ENCODE measurements around the gene SLC2A1. TPM values are rescaled to one million over a fixed set of nuclear protein-coding genes. Genes with fewer than 3 reads are reported as not detected.
A peak's percentile ranks its signal among the peaks of the same experiment; 100 is the strongest.

SLC2A1 gene
- polyA plus RNA-seq, 4 donors: 36.1 to 55.3 (median 40.9) TPM

DNA sequence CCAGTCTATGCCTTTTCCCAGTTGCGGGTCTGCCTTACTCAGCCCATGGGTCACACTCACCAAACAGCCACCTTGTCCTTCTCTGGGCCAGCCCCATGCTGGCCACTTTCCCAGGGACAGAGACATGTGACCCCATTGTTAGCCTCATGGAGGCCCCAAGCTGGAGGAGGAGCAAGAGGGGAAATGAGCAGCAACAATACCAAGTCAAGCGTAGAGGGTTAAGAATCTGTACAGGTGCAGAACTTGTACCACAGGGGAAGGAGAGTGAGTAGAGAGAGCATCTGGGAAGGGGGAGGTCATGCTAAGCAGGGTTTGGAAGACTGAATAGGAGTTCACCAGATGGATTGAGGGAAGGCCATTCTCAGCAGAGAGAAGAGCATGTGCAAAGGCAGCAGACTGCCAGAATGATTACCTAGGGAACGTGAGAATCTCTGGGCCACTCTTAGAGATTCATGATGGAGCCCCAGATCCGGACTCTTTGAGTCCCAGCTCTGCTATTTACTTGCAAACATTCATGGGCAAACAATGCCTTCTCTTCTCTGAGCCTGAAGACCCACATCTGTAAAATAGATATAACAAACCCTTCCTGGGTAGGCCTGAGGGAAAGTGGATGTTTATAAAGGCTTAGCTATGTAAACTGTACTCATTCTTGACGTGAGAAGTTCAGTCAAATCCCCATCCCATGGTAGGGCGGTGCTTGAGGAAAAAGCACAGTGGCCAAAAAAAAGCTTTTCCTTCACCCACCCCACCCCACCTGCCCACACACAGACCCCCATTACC is 2.8 kb upstream of the SLC2A1 start:
- no peak for DNase-seq (ENCODE audit: low read depth in 4 of 4, low spot score in 3 of 4)

DNA sequence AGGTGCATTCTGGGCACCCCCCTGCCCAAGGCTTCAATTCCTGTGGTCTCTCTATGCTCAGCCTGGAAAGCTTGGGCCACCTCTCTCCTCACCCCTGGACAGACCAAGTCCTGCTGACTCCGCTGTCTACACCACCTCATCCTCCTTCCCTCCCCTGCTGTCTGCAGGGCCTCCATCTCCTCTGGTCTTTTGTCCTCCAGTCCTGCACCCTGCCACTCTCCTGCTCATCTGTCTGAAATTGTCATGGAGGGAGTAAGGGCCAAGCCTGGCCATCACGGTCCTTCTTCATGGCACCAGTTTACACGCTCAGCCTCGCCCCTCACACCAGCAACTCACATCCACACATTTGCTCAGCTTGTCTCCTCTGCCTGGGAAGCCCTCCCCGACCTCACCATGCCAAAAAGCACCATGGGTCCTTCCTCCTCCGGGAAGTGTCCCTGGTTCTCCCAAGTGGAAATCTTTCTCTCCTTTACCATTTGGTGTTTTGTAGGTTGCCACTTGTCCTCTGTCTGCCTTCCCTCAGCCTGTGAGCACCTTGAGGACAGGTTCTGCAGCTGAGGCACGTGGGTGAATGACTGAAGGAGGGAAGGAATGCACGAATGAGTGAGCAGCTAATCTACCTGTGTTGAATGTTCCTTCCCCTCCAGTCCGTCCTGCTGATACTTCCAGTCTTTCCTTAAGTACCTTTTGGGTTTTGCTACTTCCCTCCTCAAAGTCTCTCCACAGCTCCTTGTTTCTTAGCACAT is 2.1 kb upstream of the SLC2A1 start:
- DNase-seq (ENCODE audit: low read depth in 4 of 4, low spot score in 3 of 4): no peak

DNA sequence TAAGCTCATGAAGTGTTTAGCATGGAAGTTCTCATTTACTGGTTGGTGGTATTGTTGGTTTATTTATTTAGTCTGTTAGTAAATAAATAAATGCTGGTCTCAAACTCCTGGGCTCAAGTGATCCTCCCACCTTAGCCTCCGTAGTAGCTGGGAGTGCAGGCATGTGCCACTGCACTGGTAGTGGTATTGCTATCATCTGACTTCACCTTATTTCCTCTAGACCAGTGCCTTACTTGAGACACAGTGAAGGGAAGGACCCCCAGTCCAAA is 1.4 kb upstream of the SLC2A1 start:
- DNase-seq (ENCODE audit: low read depth in 4 of 4, low spot score in 3 of 4): no peak

GRCh38 chr1:42957880-42958487 is 684 bp downstream of the SLC2A1 start:
- peak; percentile 52 to 68 (median 57) for DNase-seq (ENCODE audit: low read depth in 4 of 4, low spot score in 3 of 4)

DNA sequence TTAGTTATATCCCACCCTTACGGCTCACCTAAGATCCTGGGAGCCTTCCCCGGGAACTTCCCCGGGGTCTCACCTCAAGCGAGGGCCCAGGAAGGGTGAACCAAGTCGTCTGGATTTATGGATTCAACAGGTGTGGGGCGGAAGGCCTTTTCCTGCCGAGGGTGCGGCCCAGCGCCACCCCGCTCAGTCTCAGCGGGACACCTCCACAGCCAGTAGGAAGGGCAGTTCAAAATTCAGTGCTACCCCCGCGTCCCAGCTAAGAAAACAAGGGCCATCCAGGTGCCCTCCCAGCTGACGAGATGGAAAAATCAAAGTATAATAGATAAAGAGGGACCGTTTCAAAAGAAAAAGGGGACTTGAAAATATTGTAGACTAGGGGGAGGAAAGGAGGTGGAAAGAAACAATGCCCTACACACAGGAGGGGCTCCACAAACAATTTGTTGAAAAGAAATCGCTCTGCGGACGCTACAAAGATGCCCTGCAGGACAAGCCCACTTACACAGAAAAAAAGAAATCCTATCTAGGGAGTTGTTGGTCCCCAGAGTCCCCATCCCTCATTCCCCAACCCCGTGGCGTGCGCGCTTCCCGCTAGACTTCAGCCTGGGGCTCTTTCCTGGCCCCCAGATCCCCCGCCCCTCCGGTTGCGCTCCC is 1.3 kb downstream of the SLC2A1 start:
- DNase-seq (ENCODE audit: low read depth in 4 of 4, low spot score in 3 of 4): no peak

GRCh38 chr1:42956739-42957138 is 1.9 kb downstream of the SLC2A1 start:
- DNase-seq (ENCODE audit: low read depth in 4 of 4, low spot score in 3 of 4): no peak

DNA sequence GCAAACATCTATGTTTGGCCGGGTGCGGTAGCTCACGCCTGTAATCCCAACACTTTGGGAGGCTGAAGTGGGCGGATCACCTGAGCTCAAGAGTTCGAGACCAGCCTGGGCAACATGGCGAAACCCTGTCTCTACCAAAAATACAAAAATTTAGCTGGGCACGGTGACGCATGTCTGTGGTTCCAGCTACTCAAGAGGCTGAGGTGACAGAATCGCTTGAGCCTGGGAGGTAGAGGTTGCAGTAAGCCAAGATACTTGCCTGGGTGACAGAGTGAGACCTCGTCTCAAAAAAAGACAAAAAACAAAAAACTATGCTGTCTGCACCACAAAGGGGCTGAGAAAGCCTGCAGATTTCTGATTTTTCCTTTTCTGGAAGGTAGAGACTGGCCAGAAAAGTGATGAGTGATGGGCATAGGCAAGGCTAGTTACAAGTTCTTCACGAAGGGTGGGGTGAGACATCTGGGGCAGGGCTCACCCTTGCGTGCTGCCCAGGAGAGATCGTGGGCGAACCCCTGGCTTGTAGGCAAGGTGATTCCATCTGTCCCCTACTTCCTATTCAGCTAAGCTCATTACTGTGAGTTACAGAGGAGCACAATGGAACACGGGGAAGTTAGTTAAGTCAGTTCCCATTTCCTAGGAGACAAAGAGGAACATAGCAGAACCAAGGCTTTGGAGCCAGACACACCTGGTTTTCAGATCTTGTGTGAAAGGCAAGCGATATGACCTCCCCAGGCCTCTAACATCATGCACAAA is 3.2 kb downstream of the SLC2A1 start:
- DNase-seq (ENCODE audit: low read depth in 4 of 4, low spot score in 3 of 4): no peak

GRCh38 chr1:42953182-42954180 is 5.2 kb downstream of the SLC2A1 start:
- no peak for DNase-seq (ENCODE audit: low read depth in 4 of 4, low spot score in 3 of 4)

GRCh38 chr1:42952303-42953001 is 6.2 kb downstream of the SLC2A1 start:
- DNase-seq (ENCODE audit: low read depth in 4 of 4, low spot score in 3 of 4): no peak

GRCh38 chr1:42951588-42951987 is 7.1 kb downstream of the SLC2A1 start:
- no peak for DNase-seq (ENCODE audit: low read depth in 4 of 4, low spot score in 3 of 4)

GRCh38 chr1:42950116-42950481 is 8.6 kb downstream of the SLC2A1 start:
- DNase-seq (ENCODE audit: low read depth in 4 of 4, low spot score in 3 of 4): no peak

GRCh38 chr1:42949312-42950115 is 9.2 kb downstream of the SLC2A1 start:
- DNase-seq (ENCODE audit: low read depth in 4 of 4, low spot score in 3 of 4): no peak

DNA sequence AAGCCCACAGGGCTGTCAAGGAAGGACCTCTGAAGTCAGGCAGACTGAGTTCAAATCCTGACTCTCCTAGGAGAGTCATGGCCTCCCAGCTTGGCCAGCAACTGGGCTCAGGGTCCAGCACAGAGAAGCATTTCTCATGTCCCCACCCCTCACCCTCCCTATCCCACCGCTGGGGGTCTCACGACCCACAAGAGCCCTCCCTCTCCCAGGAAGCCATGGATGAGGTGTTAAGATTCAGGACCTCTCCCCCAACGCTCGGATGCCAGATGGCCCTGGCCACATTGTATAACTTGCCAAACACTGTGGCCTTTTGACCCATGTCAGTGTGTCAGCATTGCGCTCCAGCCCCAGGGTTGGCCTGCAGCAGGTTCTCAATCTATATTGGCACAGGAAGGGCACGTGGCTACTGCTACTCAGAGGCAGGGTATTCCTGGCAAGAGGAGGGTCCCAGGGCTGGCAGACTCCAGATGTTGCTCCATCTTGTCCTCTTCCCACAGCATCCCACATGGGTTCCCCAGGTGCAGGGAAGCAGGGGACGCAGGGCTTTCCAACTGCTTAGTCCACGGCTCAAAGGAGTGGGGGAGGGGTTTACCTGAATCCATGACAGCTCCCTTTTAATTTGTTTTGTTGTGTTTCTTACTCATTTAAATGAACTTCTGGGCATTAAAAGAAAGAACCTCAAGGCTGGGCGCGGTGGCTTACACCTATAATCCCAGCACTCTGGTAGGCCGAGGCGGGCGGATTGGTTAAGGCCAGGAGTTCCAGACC is 10.5 kb downstream of the SLC2A1 start:
- no peak for DNase-seq (ENCODE audit: low read depth in 4 of 4, low spot score in 3 of 4)

DNA sequence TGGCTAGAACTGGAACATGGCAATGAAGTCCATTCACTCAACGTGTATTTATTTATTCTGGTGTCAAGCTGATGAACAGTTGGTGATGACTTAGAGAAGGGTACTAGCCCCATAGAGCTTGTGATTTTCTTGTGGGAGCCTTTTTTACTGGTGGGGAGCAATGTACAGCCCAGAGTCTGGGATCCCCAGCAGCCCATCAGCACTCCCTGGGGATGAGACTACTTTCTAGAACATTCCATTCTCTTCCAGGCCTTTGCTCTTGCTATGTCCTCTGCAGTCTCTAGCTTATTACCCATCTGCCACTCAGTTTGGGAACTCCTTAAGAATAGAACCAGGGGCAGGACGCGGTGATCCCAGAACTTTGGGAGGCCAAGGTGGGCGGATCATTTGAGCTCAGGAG is 11.6 kb downstream of the SLC2A1 start:
- no peak for DNase-seq (ENCODE audit: low read depth in 4 of 4, low spot score in 3 of 4)

DNA sequence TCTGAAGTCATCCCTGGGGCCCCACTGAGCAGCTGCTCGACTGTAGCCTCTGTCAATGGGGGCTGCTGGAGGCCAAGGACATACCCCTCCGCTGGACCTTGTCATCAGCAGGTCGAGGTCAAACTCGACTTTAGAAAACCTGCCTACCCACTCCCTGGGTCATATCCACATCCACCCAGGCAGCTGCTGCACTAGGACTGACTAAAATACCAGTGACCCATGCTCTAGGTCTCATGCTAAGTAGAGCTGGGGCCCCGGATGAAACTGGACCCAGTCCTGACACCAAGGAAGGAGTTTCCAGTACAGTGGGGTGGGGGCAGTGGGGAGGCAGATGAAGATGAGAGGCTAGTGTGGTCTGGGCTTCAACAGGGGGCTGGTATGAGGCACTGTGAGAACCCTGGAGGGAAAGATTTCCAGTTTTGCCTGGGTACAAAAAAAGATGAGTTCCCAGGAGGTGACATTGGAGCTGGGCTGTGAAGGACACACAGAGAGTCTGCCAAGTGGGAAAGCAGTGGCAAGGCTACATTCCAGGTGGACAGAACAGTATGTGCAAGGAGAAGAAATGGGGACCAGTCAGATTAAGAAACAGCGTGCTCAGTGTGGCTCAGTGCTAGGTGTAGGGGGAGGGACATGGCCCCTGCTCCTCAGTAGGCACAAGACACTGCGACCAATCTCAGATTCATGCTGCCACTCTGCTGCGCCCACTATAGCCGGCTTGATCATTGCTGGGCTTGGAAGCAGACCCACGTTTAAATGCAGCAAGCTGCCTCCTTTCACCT is 12.4 kb downstream of the SLC2A1 start:
- DNase-seq (ENCODE audit: low read depth in 4 of 4, low spot score in 3 of 4): no peak

DNA sequence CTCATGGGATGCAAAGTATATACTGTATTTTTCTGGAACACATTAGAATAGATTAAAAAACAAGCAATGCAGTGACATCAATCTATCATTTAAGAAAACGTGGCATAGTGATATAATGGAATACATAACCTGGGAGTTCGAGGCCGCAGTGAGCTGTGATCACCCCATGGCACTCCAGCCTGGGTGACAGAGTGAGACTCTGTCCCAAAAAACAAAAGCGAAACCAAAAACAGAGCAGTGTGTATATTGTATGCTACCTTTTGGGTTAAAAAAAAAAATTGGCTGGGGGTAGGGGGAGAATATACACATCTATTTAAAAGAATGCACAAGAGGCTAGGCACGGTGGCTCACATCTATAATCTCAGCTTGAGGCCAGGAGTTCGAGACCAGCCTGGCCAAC is 13.5 kb downstream of the SLC2A1 start:
- no peak for DNase-seq (ENCODE audit: low read depth in 4 of 4, low spot score in 3 of 4)

Data from right renal pelvis (tissue), 4 donors.